Measurements from ENCODE around the gene RNASE4.

DNA sequence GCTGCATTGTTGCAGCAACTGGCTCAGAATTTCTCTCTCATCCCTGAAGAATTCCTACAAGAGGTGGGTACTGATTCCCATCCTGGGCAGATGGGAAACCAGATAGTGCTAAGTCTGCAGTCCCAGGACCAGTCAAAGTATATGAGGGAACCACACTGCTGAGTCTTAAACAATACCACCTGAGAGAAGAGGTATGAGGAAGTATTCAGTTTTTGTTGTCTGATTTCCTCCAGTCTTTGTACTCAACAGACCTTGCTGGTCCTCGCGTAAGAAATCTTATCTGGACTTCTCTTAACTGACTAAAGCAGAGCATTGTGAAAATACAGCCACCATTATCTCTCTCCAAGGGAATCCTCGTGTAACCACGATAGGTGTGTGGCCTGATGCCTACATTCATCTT is 57.8 kb downstream of the RNASE4 start:
- TF ChIP-seq, protein P1, sequence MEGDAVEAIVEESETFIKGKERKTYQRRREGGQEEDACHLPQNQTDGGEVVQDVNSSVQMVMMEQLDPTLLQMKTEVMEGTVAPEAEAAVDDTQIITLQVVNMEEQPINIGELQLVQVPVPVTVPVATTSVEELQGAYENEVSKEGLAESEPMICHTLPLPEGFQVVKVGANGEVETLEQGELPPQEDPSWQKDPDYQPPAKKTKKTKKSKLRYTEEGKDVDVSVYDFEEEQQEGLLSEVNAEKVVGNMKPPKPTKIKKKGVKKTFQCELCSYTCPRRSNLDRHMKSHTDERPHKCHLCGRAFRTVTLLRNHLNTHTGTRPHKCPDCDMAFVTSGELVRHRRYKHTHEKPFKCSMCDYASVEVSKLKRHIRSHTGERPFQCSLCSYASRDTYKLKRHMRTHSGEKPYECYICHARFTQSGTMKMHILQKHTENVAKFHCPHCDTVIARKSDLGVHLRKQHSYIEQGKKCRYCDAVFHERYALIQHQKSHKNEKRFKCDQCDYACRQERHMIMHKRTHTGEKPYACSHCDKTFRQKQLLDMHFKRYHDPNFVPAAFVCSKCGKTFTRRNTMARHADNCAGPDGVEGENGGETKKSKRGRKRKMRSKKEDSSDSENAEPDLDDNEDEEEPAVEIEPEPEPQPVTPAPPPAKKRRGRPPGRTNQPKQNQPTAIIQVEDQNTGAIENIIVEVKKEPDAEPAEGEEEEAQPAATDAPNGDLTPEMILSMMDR (conservative IDR thresholded peaks at IDR 0.05; ENCODE audit: low read depth in 2 of 2): no peak
- no peak for TF ChIP-seq EZH2phosphoT487 (IDR thresholded peaks at IDR 0.05; ENCODE audit: unreplicated experiment)
- no peak for TF ChIP-seq JUNB (IDR thresholded peaks at IDR 0.05; ENCODE audit: unreplicated experiment)
- TF ChIP-seq ZNF114 (CRISPR knock-in tag; IDR thresholded peaks at IDR 0.05): no peak
- no peak for TF ChIP-seq POLR2AphosphoS5 (IDR thresholded peaks at IDR 0.05; ENCODE audit: low read depth)
- no peak for TF ChIP-seq CREB1 (CRISPR knock-in tag; IDR thresholded peaks at IDR 0.05; ENCODE audit: low read depth)
